ENCODE data around the gene DGCR6L.
A peak's percentile ranks its signal among the peaks of the same experiment; 100 is the strongest.
"Not testable (repeated sequence)": the region's sequence is repeated elsewhere in the genome, so short reads cannot be mapped to it uniquely, and the experiment has no call there.

Gene DGCR6L

GRCh38 chr22:20308806-20309650, 10.8 kb downstream of the DGCR6L start:
- not testable (repeated sequence) for DNase-seq (ENCODE audit: low spot score)

GRCh38 chr22:20307448-20308447, 12.1 kb downstream of the DGCR6L start:
- DNase-seq (ENCODE audit: low spot score): not testable (repeated sequence)

GRCh38 chr22:20306646-20307447, 13.0 kb downstream of the DGCR6L start:
- not testable (repeated sequence) for DNase-seq (ENCODE audit: low spot score)

GRCh38 chr22:20305894-20306645, 13.8 kb downstream of the DGCR6L start:
- DNase-seq (ENCODE audit: low spot score): no peak

- not testable (repeated sequence) for DNase-seq (ENCODE audit: low spot score)
These were observed 14.5 kb downstream of the DGCR6L start for GRCh38 chr22:20305230-20305893.

- DNase-seq (ENCODE audit: low spot score): no peak
These were observed 15.2 kb downstream of the DGCR6L start for GRCh38 chr22:20304646-20305045.

GRCh38 chr22:20303229-20303534, 16.7 kb downstream of the DGCR6L start:
- not testable (repeated sequence) for DNase-seq (ENCODE audit: low spot score)

- no peak for DNase-seq (ENCODE audit: low spot score)
These were observed 17.2 kb downstream of the DGCR6L start for GRCh38 chr22:20302438-20303228.

- DNase-seq (ENCODE audit: low spot score): peak; percentile 68
These were observed 20.1 kb downstream of the DGCR6L start for GRCh38 chr22:20299746-20300136.

GRCh38 chr22:20298803-20299745, 20.8 kb downstream of the DGCR6L start:
- DNase-seq (ENCODE audit: low spot score): peak; percentile 83

- no peak for DNase-seq (ENCODE audit: low spot score)
These were observed 21.6 kb downstream of the DGCR6L start for GRCh38 chr22:20298110-20298802.

GRCh38 chr22:20297414-20298109, 22.3 kb downstream of the DGCR6L start:
- DNase-seq (ENCODE audit: low spot score): no peak

- DNase-seq (ENCODE audit: low spot score): no peak
These were observed 23.3 kb downstream of the DGCR6L start for GRCh38 chr22:20296598-20296997.

GRCh38 chr22:20295262-20296064, 24.4 kb downstream of the DGCR6L start:
- no peak for DNase-seq (ENCODE audit: low spot score)

GRCh38 chr22:20292673-20293232, 27.1 kb downstream of the DGCR6L start:
- no peak for DNase-seq (ENCODE audit: low spot score)

- no peak for DNase-seq (ENCODE audit: low spot score)
These were observed 27.8 kb downstream of the DGCR6L start for GRCh38 chr22:20292108-20292507.
